Neural cell (in vitro differentiated cells): ENCODE data around the gene EP400. TPM values are rescaled to one million over a fixed set of nuclear protein-coding genes. Genes with fewer than 3 reads are reported as not detected.

Source experiments
- H2AFZ ChIP-seq: fragments of 200-600, 300-800 bp; sonication (generic), shearing (Covaris generic); 2 replicates; pipeline ENCODE4 v1.6.0; 2014; ENCODE audit warnings: low read depth, mild to moderate bottlenecking, antibody characterized with exemption, low read length, moderate library complexity
- H3F3A ChIP-seq: fragments of 200-600 bp; shearing (Covaris generic); 2 replicates; pipeline ENCODE4 v1.6.1; 2016; ENCODE audit warnings: mild to moderate bottlenecking, moderate library complexity, mixed read lengths, antibody characterized with exemption, low read length; ENCODE audit not compliant: insufficient read depth, poor library complexity, severe bottlenecking
- H3K27ac ChIP-seq: fragments of 200-600, 300-800 bp; sonication (generic), shearing (Covaris generic); 2 replicates; pipeline ENCODE4 v1.5.1; 2014; ENCODE audit warnings: mild to moderate bottlenecking, low read length, moderate library complexity
- H3K27me3 ChIP-seq: fragments of 300-800, 200-600 bp; sonication (generic), shearing (Covaris generic); 2 replicates; pipeline ENCODE4 v1.6.0; 2014; ENCODE audit warnings: mild to moderate bottlenecking, low read depth, low read length, moderate library complexity; ENCODE audit not compliant: insufficient read depth
- H3K36me3 ChIP-seq: fragments of 300-800, 200-600 bp; sonication (generic), shearing (Covaris generic); 2 replicates; pipeline ENCODE4 v1.5.1; 2014; ENCODE audit warnings: mild to moderate bottlenecking, antibody characterized with exemption, low read length, moderate library complexity; ENCODE audit not compliant: insufficient read depth
- H3K4me2 ChIP-seq: fragments of 300-800, 200-600 bp; sonication (generic), shearing (Covaris generic); 2 replicates; pipeline ENCODE4 v1.6.0; 2014; ENCODE audit warnings: mild to moderate bottlenecking, low read length
- H3K4me3 ChIP-seq: fragments of 300-800, 200-600 bp; sonication (generic), shearing (Covaris generic); 2 replicates; pipeline ENCODE4 v1.5.1; 2014; ENCODE audit warnings: mild to moderate bottlenecking, low read length, moderate library complexity
- H3K79me2 ChIP-seq: fragments of 200-600 bp; shearing (Covaris generic); replicated peaks from 2 replicates; pipeline ENCODE4 v1.6.0; 2014; ENCODE audit warnings: mild to moderate bottlenecking, low read length, moderate library complexity; ENCODE audit not compliant: insufficient read depth
- H3K9ac ChIP-seq: fragments of 300-800, 200-600 bp; sonication (generic), shearing (Covaris generic); 2 replicates; pipeline ENCODE4 v1.6.1; 2016; ENCODE audit warnings: mild to moderate bottlenecking, low read length, mixed read lengths
- H3K9me2 ChIP-seq: fragments of 200-600 bp; shearing (Covaris generic); 2 replicates; pipeline ENCODE4 v1.6.1; 2016; ENCODE audit warnings: mild to moderate bottlenecking, low read length, mixed read lengths; ENCODE audit not compliant: insufficient read depth
- H3K9me3 ChIP-seq: fragments of 200-600, 300-800 bp; sonication (generic), shearing (Covaris generic); 2 replicates; pipeline ENCODE4 v1.6.1; 2016; ENCODE audit warnings: mild to moderate bottlenecking, mixed run types, low read length, moderate library complexity, mixed read lengths
- H4K20me1 ChIP-seq: fragments of 200-600 bp; shearing (Covaris generic); 2 replicates; pipeline ENCODE4 v1.6.1; 2016; ENCODE audit warnings: mild to moderate bottlenecking, mixed run types; ENCODE audit not compliant: insufficient read depth
- CTCF ChIP-seq: fragments of 450-650 bp; IDR thresholded peaks from 2 replicates; pipeline ENCODE4 v1.5.1; 2014; ENCODE audit warnings: antibody characterized with exemption, mild to moderate bottlenecking, moderate library complexity; ENCODE audit not compliant: poor library complexity, severe bottlenecking
- EZH2 ChIP-seq: fragments of 200-600, 300-800 bp; shearing (Covaris generic), sonication (generic); IDR thresholded peaks from 2 replicates; pipeline ENCODE4 v1.6.1; 2014; ENCODE audit warnings: antibody characterized with exemption, low read length, borderline replicate concordance, mild to moderate bottlenecking; ENCODE audit not compliant: insufficient read depth, poor library complexity, severe bottlenecking
- MXI1 ChIP-seq: fragments of 450-650 bp; conservative IDR thresholded peaks from 2 replicates; pipeline ENCODE4 v1.6.1; 2014; ENCODE audit warnings: antibody characterized with exemption, mild to moderate bottlenecking; ENCODE audit not compliant: poor library complexity, severe bottlenecking
- POLR2AphosphoS5 ChIP-seq: IDR thresholded peaks from 2 replicates; pipeline ENCODE4 v1.6.1; 2012
- RAD21 ChIP-seq: fragments of 450-650 bp; conservative IDR thresholded peaks from 2 replicates; pipeline ENCODE4 v1.6.1; 2014; ENCODE audit warnings: antibody characterized with exemption, mild to moderate bottlenecking, moderate library complexity
- REST ChIP-seq: IDR thresholded peaks from 2 replicates; pipeline ENCODE4 v1.6.1; 2012; ENCODE audit warnings: borderline replicate concordance
- SMC3 ChIP-seq: fragments of 450-650 bp; conservative IDR thresholded peaks from 2 replicates; pipeline ENCODE4 v1.6.1; 2014; ENCODE audit warnings: antibody characterized with exemption, mild to moderate bottlenecking, moderate library complexity; ENCODE audit not compliant: poor library complexity
- TAF1 ChIP-seq: IDR thresholded peaks from 2 replicates; pipeline ENCODE4 v1.6.1; 2012; ENCODE audit warnings: low read depth
- polyA plus RNA-seq: library from polyadenylated mRNA; depleted of rRNA; stranded (reverse); fragments of >200 nt; gene quantifications from 2 replicates; pipeline ENCODE4 v1.2.3, GENCODE V29; 2014

The EP400 gene
- polyA plus RNA-seq, 1 donor from 2014 or later, result 19.4 TPM

- Histone ChIP-seq H3K4me3 (no peak overlapping the region), H3K4me2 (no peak overlapping the region), H3F3A (no peaks in the 10 kb centered on the region), H4K20me1 (no peaks in the 10 kb centered on the region), H3K9me2 (no peaks in the 10 kb centered on the region), H2AFZ (no peak overlapping the region), H3K79me2 (no peaks in the 10 kb centered on the region), H3K9me3 (no peaks in the 10 kb centered on the region), H3K36me3 (no peaks in the 10 kb centered on the region), H3K27me3 (no peaks in the 10 kb centered on the region), H3K27ac (no peak overlapping the region), H3K9ac (no peak overlapping the region)
- no peak for TF ChIP-seq SMC3
- TF ChIP-seq MXI1, result no peak
- TF ChIP-seq REST, result no peak
- TF ChIP-seq RAD21, result no peak
- no peak for TF ChIP-seq CTCF
- no peak for TF ChIP-seq POLR2AphosphoS5
- no peak for TF ChIP-seq EZH2
- TF ChIP-seq TAF1, result no peak
Observed at GRCh38 chr12:132029503-132030300, 80.0 kb downstream of the EP400 start.

GRCh38 chr12:132030367-132031038 is 80.8 kb downstream of the EP400 start:
- no peak overlapping the region for H3K27ac ChIP-seq

More at GRCh38 chr12:132030367-132031038, 80.8 kb downstream of the EP400 start:
- H3F3A ChIP-seq, result no peaks in the 10 kb centered on the region
- H3K4me2 ChIP-seq, result no peak overlapping the region
- TF ChIP-seq CTCF, result no peak
- no peak for TF ChIP-seq REST
- no peak for TF ChIP-seq EZH2
- TF ChIP-seq MXI1, result no peak
- TF ChIP-seq SMC3, result no peak
- no peak for TF ChIP-seq POLR2AphosphoS5
- no peaks in the 10 kb centered on the region for H3K79me2 ChIP-seq
- no peaks in the 10 kb centered on the region for H3K9me3 ChIP-seq
- no peaks in the 10 kb centered on the region for H3K36me3 ChIP-seq
- H2AFZ ChIP-seq, result no peak overlapping the region
- H3K27me3 ChIP-seq, result no peaks in the 10 kb centered on the region
- no peak overlapping the region for H3K9ac ChIP-seq
- H4K20me1 ChIP-seq, result no peaks in the 10 kb centered on the region
- no peak overlapping the region for H3K4me3 ChIP-seq
- H3K9me2 ChIP-seq, result no peaks in the 10 kb centered on the region
